Left lung (tissue), 10 donors: ENCODE data around the gene ETS2. TPM values are rescaled to one million over a fixed set of nuclear protein-coding genes. Genes with fewer than 3 reads are reported as not detected.
A peak's percentile ranks its signal among the peaks of the same experiment; 100 is the strongest.

Experiments
- ATAC-seq: fragments of 200-7000 bp; cut with Tn5 transposase; one replicate; pipeline ENCODE4 v1.9.1; 2020; ENCODE audit warnings: moderate library complexity
- DNase-seq, 4 donors: peaks; one replicate each; pipeline ENCODE4 v3.0.0-alpha.2; 2013 to 2020
- H3K27ac ChIP-seq, 2 donors: fragments of 200-600 bp; sonication (generic) in 1 of 2; one replicate each; pipeline versions ENCODE4 v1.5.0 to v1.8.0; 2020 to 2021
- H3K27me3 ChIP-seq, 2 donors: fragments of 200-600 bp; sonication (generic) in 1 of 2; one replicate each; pipeline versions ENCODE4 v1.5.0 to v1.8.0; 2020 to 2021
- H3K36me3 ChIP-seq, 2 donors: fragments of 200-600 bp; sonication (generic) in 1 of 2; one replicate each; pipeline versions ENCODE4 v1.5.0 to v1.8.0; 2020 to 2021
- H3K4me1 ChIP-seq, 2 donors: fragments of 200-600 bp; one replicate each; pipeline ENCODE4 v1.8.0; 2021
- H3K4me3 ChIP-seq, 2 donors: fragments of 200-600 bp; sonication (generic) in 1 of 2; one replicate each; pipeline versions ENCODE4 v1.5.0 to v1.8.0; 2020 to 2021; ENCODE audit warnings: mild to moderate bottlenecking in 1 of 2
- H3K9me3 ChIP-seq, 2 donors: fragments of 200-600 bp; sonication (generic) in 1 of 2; one replicate each; pipeline versions ENCODE4 v1.5.0 to v1.8.0; 2020 to 2021
- intact Hi-C, 2 donors: fragments of 100-400 bp; cut with DNase I; formaldehyde crosslinking; loops; one replicate each; pipeline versions ENCODE4 v1.11.2 to v1.14.2; 2022
- polyA plus RNA-seq, 6 donors: library from polyadenylated mRNA; unstranded; fragments of 120-200 nt; gene quantifications; one replicate each; pipeline ENCODE4 v1.2.1, GENCODE V29; 2013; ENCODE audit not compliant: insufficient read length in 6 of 6
- total RNA-seq, 2 donors: library from RNA; stranded (reverse); fragmentation: NEBNext Ultra II Directional; extraction: Animal tissue kit (Norgen Biotek cat#: 25700); gene quantifications; one replicate each; pipeline ENCODE4 v1.2.1, GENCODE V29; 2021
- TF ChIP-seq, protein P1 (sequence below), 2 donors: fragments of 200-600 bp; sonication (generic) in 1 of 2; IDR thresholded peaks; one replicate each; pipeline versions ENCODE4 v1.5.0 to v1.8.0; 2021; ENCODE audit warnings: antibody characterized with exemption in 2 of 2
- donor health status: DM: no; HTN: yes; CAD: no.
- donor health status: DM: no; HTN: no; CAD: no.

Gene ETS2
- total and polyA plus RNA-seq, 8 donors, result 93.2 to 199 (median 158) TPM

GRCh38 chr21:38760017-38760761, 45.5 kb upstream of the ETS2 start:
- H3K4me3 ChIP-seq, result no peak overlapping the region
- H3K9me3 ChIP-seq, result no peaks in the 10 kb centered on the region
- no peak for DNase-seq
- no peaks in the 10 kb centered on the region for H3K27me3 ChIP-seq
- no peak overlapping the region for H3K27ac ChIP-seq
- intact Hi-C loops, result no loop called here
- ATAC-seq, result no peak
- no peaks in the 10 kb centered on the region for H3K36me3 ChIP-seq
- peaks cover 7 to 35% of the 10 kb centered on the region in 2 donors for H3K4me1 ChIP-seq
- TF ChIP-seq, protein P1, sequence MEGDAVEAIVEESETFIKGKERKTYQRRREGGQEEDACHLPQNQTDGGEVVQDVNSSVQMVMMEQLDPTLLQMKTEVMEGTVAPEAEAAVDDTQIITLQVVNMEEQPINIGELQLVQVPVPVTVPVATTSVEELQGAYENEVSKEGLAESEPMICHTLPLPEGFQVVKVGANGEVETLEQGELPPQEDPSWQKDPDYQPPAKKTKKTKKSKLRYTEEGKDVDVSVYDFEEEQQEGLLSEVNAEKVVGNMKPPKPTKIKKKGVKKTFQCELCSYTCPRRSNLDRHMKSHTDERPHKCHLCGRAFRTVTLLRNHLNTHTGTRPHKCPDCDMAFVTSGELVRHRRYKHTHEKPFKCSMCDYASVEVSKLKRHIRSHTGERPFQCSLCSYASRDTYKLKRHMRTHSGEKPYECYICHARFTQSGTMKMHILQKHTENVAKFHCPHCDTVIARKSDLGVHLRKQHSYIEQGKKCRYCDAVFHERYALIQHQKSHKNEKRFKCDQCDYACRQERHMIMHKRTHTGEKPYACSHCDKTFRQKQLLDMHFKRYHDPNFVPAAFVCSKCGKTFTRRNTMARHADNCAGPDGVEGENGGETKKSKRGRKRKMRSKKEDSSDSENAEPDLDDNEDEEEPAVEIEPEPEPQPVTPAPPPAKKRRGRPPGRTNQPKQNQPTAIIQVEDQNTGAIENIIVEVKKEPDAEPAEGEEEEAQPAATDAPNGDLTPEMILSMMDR (IDR thresholded peaks at IDR 0.05), result no peak

DNA sequence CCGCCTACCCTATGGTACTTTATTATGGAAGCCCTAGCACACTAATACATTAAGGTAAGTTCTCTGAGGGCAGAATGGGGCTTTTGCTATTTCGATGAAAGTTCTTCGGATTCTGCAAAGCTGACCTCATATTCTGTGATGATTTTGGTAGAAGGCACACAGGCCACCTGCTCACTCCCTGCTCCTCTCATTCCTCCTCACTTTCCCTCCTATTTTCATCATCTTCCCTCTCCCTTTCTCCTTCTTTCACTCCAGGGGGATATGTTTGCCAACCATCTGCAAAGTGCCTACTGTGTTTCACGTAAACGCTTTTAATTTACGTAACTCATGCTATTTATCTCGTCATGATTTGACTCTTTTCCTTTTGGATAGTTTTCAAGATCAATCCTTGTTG, 45.0 kb upstream of the ETS2 start:
- no peak overlapping the region for H3K4me3 ChIP-seq
- H3K9me3 ChIP-seq, result no peaks in the 10 kb centered on the region
- no peaks in the 10 kb centered on the region for H3K27me3 ChIP-seq
- TF ChIP-seq, protein P1 (IDR thresholded peaks at IDR 0.05), result no peak
- peaks cover 7 to 30% of the 10 kb centered on the region in 2 donors for H3K4me1 ChIP-seq
- ATAC-seq, result no peak
- intact Hi-C loops, result no loop called here
- DNase-seq, result no peak
- no peaks in the 10 kb centered on the region for H3K36me3 ChIP-seq
- no peak overlapping the region for H3K27ac ChIP-seq

DNA sequence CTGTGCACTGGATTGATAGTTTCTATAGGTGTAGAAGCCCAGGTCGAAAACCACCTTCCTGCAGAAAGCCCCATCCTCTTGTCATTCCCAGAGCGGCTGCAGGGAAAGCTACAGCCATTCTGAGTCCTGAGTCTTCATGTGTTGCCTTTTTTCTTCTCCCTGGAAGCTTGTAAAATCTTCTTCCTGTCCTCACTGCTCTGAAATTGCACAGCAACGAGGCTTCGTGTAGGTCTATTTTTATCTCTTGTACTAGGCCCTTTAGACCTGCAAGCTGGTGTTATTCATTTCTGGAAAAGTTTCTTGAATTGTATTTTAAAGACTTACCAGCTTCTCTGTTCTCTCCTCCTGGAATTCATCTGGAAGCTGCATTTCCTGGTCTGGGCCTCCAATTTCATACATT, 44.2 kb upstream of the ETS2 start:
- no peak overlapping the region for H3K4me3 ChIP-seq
- intact Hi-C loops, result no loop called here
- no peaks in the 10 kb centered on the region for H3K27me3 ChIP-seq
- DNase-seq, result no peak
- H3K4me1 ChIP-seq, result peaks cover 7 to 24% of the 10 kb centered on the region in 2 donors
- no peaks in the 10 kb centered on the region for H3K9me3 ChIP-seq
- H3K36me3 ChIP-seq, result no peaks in the 10 kb centered on the region
- peak overlapping the region in 1 of 2 donors; percentile 26 for H3K27ac ChIP-seq
- no peak for ATAC-seq
- TF ChIP-seq, protein P1 (IDR thresholded peaks at IDR 0.05), result no peak

- H3K9me3 ChIP-seq, result no peaks in the 10 kb centered on the region
- ATAC-seq (no peak), DNase-seq (no peak)
- H3K4me3 ChIP-seq, result no peak overlapping the region
- no peak overlapping the region for H3K27ac ChIP-seq
- intact Hi-C loops, result no loop called here
- no peaks in the 10 kb centered on the region for H3K36me3 ChIP-seq
- H3K27me3 ChIP-seq, result no peaks in the 10 kb centered on the region
- TF ChIP-seq, protein P1 (IDR thresholded peaks at IDR 0.05), result no peak
- peaks cover 4 to 18% of the 10 kb centered on the region in 2 donors for H3K4me1 ChIP-seq
Observed at GRCh38 chr21:38765056-38765455, 40.7 kb upstream of the ETS2 start.

DNA sequence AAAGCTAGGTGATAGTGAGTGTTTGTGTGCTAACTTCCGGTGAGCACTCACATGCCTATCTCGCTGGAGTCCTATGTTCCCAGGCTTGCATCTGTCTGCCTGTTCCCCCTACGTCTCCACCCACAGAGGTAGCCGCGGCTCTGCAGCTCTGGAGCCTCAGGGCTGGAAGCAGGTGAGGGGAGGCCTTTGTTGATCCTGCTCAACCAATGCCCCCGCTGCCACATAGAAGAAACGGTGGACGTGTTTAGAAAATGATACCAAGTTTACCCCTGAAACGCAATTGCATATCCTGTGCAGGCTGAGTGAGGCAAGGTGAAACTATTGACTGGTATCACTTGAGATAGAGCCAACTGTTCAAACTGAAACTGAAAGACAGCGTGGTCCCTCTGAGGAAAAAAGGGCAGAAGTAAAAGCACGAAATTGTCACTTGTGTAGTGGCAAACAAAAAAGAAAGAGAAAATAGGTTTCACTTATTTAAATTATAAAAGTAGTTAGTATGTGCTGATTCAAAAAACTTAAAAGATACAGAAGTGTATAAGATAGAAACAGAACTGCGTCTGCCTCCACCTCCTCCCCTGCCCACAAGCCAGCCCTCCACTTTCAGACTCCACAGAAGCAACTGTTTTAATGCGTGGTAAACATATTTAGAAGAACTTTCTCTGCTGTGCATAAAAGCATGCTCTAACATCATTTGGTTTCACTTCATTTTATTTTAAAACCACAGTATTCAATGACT, 38.6 kb upstream of the ETS2 start:
- intact Hi-C loops, result no loop called here
- peak; percentile 88 for ATAC-seq

More for the DNA sequence above, 38.6 kb upstream of the ETS2 start:
- Histone ChIP-seq H3K9me3 (no peaks in the 10 kb centered on the region), H3K4me1 (peaks cover 0 to 9% of the 10 kb centered on the region in 2 donors), H3K4me3 (peak overlapping the region; percentile 12 to 30), H3K36me3 (no peaks in the 10 kb centered on the region), H3K27me3 (no peaks in the 10 kb centered on the region), H3K27ac (peak overlapping the region; percentile 50 to 77)
- TF ChIP-seq, protein P1 (IDR thresholded peaks at IDR 0.05), result no peak
- DNase-seq, result peak in 1 of 4 donors; percentile 32
